Right lobe of liver (tissue), 4 donors: ENCODE measurements around the gene GP5.

ENCODE experiments used
- POLR2A ChIP-seq: fragments of 450-650 bp; IDR thresholded peaks from one replicate; pipeline ENCODE4 v1.6.1; 2017; ENCODE audit warnings: antibody characterized with exemption, mild to moderate bottlenecking
- TF ChIP-seq, protein P1 (sequence below), 4 donors: fragments of 200-600 bp in 3 of 4; fragments of 450-650 bp in 1 of 4; IDR thresholded peaks; one replicate each; pipeline versions ENCODE4 v1.5.1 to v1.8.0; 2016 to 2022; ENCODE audit warnings: antibody characterized with exemption in 4 of 4, mild to moderate bottlenecking in 2 of 4
- donor health status: DM: no; HTN: no; CAD: no.
- donor health status: DM: no; HTN: no; CAD: no.
- donor health status: DM: no; HTN: yes; CAD: no.

DNA sequence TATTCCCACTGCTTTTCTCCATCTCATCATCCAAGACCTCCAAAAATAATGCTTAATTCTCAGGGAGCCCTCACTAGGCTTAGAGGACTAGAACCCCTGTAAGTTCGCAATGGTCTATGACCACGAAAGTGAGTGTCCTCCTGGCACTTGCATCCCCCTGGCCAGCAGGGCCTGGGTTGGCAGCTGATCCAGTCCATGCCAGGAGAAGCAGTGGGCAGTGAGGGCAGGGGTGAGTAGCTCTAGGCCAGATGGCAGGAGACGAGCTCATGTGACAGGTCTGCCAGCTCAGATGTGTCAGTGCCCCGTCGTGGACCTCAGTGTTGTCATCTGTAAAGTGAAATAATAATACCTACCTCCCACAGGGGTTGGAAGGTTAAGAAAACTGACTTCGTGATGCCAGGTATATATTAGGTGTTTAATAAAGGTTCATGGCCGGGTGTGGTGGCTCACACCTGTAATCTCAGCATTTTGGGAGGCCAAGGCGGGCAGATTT lies 11.1 kb downstream of the GP5 start:
- TF ChIP-seq POLR2A = no peak
- TF ChIP-seq, protein P1, sequence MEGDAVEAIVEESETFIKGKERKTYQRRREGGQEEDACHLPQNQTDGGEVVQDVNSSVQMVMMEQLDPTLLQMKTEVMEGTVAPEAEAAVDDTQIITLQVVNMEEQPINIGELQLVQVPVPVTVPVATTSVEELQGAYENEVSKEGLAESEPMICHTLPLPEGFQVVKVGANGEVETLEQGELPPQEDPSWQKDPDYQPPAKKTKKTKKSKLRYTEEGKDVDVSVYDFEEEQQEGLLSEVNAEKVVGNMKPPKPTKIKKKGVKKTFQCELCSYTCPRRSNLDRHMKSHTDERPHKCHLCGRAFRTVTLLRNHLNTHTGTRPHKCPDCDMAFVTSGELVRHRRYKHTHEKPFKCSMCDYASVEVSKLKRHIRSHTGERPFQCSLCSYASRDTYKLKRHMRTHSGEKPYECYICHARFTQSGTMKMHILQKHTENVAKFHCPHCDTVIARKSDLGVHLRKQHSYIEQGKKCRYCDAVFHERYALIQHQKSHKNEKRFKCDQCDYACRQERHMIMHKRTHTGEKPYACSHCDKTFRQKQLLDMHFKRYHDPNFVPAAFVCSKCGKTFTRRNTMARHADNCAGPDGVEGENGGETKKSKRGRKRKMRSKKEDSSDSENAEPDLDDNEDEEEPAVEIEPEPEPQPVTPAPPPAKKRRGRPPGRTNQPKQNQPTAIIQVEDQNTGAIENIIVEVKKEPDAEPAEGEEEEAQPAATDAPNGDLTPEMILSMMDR (IDR thresholded peaks at IDR 0.05) = no peak
